ENCODE measurements around the gene CMKLR1. TPM values are rescaled to one million over a fixed set of nuclear protein-coding genes. Genes with fewer than 3 reads are reported as not detected.

CMKLR1 gene
- total RNA-seq, 1 experiment from 2014 or later, result 0.15 TPM

GRCh38 chr12:108270849-108271143 lies 68.3 kb downstream of the CMKLR1 start:
- no peak overlapping the region for H3K4me2 ChIP-seq (ENCODE audit: low read length)
- H3K9ac ChIP-seq (ENCODE audit: low read length), result no peak overlapping the region
- H3K36me3 ChIP-seq (ENCODE audit: control insufficient read depth in 1 of 2, insufficient read depth in 2 of 2, low read length in 2 of 2), result no peaks in the 10 kb centered on the region
- TF ChIP-seq ELF1 (IDR thresholded peaks at IDR 0.05; ENCODE audit: borderline replicate concordance, low read depth), result no peak
- TF ChIP-seq EGR1 (IDR thresholded peaks at IDR 0.05; ENCODE audit: low read depth), result no peak
- TF ChIP-seq SRF (IDR thresholded peaks at IDR 0.05; ENCODE audit: low read depth), result no peak
- TF ChIP-seq ZNF274 (IDR thresholded peaks at IDR 0.05; ENCODE audit: low read depth, low read length), result no peak
- no peak for TF ChIP-seq SP1 (IDR thresholded peaks at IDR 0.05; ENCODE audit: low read depth)
- no peak for TF ChIP-seq SIN3A (IDR thresholded peaks at IDR 0.05; ENCODE audit: low read depth)
- TF ChIP-seq, protein P1, sequence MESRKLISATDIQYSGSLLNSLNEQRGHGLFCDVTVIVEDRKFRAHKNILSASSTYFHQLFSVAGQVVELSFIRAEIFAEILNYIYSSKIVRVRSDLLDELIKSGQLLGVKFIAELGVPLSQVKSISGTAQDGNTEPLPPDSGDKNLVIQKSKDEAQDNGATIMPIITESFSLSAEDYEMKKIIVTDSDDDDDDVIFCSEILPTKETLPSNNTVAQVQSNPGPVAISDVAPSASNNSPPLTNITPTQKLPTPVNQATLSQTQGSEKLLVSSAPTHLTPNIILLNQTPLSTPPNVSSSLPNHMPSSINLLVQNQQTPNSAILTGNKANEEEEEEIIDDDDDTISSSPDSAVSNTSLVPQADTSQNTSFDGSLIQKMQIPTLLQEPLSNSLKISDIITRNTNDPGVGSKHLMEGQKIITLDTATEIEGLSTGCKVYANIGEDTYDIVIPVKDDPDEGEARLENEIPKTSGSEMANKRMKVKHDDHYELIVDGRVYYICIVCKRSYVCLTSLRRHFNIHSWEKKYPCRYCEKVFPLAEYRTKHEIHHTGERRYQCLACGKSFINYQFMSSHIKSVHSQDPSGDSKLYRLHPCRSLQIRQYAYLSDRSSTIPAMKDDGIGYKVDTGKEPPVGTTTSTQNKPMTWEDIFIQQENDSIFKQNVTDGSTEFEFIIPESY (IDR thresholded peaks at IDR 0.05; ENCODE audit: extremely low read depth, insufficient replicate concordance, low read length), result no peak
- no peak for TF ChIP-seq ZFX (IDR thresholded peaks at IDR 0.05)
- TF ChIP-seq FOSL1 (IDR thresholded peaks at IDR 0.05; ENCODE audit: low read depth), result no peak
- TF ChIP-seq, protein P2, sequence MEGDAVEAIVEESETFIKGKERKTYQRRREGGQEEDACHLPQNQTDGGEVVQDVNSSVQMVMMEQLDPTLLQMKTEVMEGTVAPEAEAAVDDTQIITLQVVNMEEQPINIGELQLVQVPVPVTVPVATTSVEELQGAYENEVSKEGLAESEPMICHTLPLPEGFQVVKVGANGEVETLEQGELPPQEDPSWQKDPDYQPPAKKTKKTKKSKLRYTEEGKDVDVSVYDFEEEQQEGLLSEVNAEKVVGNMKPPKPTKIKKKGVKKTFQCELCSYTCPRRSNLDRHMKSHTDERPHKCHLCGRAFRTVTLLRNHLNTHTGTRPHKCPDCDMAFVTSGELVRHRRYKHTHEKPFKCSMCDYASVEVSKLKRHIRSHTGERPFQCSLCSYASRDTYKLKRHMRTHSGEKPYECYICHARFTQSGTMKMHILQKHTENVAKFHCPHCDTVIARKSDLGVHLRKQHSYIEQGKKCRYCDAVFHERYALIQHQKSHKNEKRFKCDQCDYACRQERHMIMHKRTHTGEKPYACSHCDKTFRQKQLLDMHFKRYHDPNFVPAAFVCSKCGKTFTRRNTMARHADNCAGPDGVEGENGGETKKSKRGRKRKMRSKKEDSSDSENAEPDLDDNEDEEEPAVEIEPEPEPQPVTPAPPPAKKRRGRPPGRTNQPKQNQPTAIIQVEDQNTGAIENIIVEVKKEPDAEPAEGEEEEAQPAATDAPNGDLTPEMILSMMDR (IDR thresholded peaks at IDR 0.05 in 2 of 3, conservative IDR thresholded peaks at IDR 0.05 in 1 of 3; ENCODE audit: borderline replicate concordance in 1 of 3, insufficient read depth in 1 of 3, low read depth in 2 of 3, low read length in 2 of 3), result no peak
- TF ChIP-seq POLR2A (IDR thresholded peaks at IDR 0.05; ENCODE audit: borderline replicate concordance, extremely low read depth, insufficient read depth, insufficient read length), result no peak
- TF ChIP-seq, protein P3, sequence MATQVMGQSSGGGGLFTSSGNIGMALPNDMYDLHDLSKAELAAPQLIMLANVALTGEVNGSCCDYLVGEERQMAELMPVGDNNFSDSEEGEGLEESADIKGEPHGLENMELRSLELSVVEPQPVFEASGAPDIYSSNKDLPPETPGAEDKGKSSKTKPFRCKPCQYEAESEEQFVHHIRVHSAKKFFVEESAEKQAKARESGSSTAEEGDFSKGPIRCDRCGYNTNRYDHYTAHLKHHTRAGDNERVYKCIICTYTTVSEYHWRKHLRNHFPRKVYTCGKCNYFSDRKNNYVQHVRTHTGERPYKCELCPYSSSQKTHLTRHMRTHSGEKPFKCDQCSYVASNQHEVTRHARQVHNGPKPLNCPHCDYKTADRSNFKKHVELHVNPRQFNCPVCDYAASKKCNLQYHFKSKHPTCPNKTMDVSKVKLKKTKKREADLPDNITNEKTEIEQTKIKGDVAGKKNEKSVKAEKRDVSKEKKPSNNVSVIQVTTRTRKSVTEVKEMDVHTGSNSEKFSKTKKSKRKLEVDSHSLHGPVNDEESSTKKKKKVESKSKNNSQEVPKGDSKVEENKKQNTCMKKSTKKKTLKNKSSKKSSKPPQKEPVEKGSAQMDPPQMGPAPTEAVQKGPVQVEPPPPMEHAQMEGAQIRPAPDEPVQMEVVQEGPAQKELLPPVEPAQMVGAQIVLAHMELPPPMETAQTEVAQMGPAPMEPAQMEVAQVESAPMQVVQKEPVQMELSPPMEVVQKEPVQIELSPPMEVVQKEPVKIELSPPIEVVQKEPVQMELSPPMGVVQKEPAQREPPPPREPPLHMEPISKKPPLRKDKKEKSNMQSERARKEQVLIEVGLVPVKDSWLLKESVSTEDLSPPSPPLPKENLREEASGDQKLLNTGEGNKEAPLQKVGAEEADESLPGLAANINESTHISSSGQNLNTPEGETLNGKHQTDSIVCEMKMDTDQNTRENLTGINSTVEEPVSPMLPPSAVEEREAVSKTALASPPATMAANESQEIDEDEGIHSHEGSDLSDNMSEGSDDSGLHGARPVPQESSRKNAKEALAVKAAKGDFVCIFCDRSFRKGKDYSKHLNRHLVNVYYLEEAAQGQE (IDR thresholded peaks at IDR 0.05; ENCODE audit: low read depth), result no peak
- TF ChIP-seq ATF3 (IDR thresholded peaks at IDR 0.05), result no peak
- no peak for TF ChIP-seq TCF7L2 (IDR thresholded peaks at IDR 0.05; ENCODE audit: borderline replicate concordance, extremely low read depth, insufficient read depth, insufficient read length)
- no peak for TF ChIP-seq YY1 (IDR thresholded peaks at IDR 0.05; ENCODE audit: extremely low read depth, insufficient replicate concordance, low read depth, low read length)
- TF ChIP-seq CEBPB (IDR thresholded peaks at IDR 0.05; ENCODE audit: low read depth), result no peak
- TF ChIP-seq CBX3 (IDR thresholded peaks at IDR 0.05; ENCODE audit: low read depth), result no peak
- no peak for TF ChIP-seq RAD21 (IDR thresholded peaks at IDR 0.05; ENCODE audit: low read depth)
- TF ChIP-seq JUND (IDR thresholded peaks at IDR 0.05), result no peak
- ChIA-PET CTCF (no interaction called here), RAD21 (ENCODE audit: low non-redundant PET in 1 of 2, low total read pairs in 2 of 2, uncharacterized antibody in 2 of 2, unreplicated experiment in 2 of 2) (no interaction called here), POLR2A (no interaction called here)
- H3K27ac ChIP-seq (ENCODE audit: low read depth, low read length), result no peak overlapping the region
- no peaks in the 10 kb centered on the region for H4K20me1 ChIP-seq (ENCODE audit: insufficient read depth)
- no TSS peak for BruUV-seq (replicated peaks)
- DNase-seq (ENCODE audit: low read depth, low spot score) (no peak), ATAC-seq (no peak)
- intact Hi-C loops (cut with micrococcal nuclease), result no loop called here
- H3K4me3 ChIP-seq (replicated peaks in 1 of 2; ENCODE audit: low read depth in 1 of 2, low read length in 2 of 2), result no peak overlapping the region
- H3K79me2 ChIP-seq (ENCODE audit: insufficient read depth, low read length), result no peaks in the 10 kb centered on the region
- peaks cover 57% of the 10 kb centered on the region for H3K27me3 ChIP-seq (ENCODE audit: insufficient read depth, low read length)
- H3K4me1 ChIP-seq (ENCODE audit: control insufficient read depth in 1 of 2, insufficient read depth in 2 of 2, low read length in 2 of 2), result no peaks in the 10 kb centered on the region
- H3K9me2 ChIP-seq (ENCODE audit: insufficient read depth), result no peaks in the 10 kb centered on the region
- H2AFZ ChIP-seq (ENCODE audit: low read depth, low read length, poor library complexity, severe bottlenecking), result no peak overlapping the region
- no peaks in the 10 kb centered on the region for H3K9me3 ChIP-seq (ENCODE audit: control insufficient read depth in 1 of 2, insufficient read depth in 1 of 2, low read depth in 1 of 2, low read length in 2 of 2)
